Measurements from ENCODE around the gene HPSE2. TPM values are rescaled to one million over a fixed set of nuclear protein-coding genes. Genes with fewer than 3 reads are reported as not detected.

Gene HPSE2
- total RNA-seq, 1 experiment from 2014 or later = not detected

DNA sequence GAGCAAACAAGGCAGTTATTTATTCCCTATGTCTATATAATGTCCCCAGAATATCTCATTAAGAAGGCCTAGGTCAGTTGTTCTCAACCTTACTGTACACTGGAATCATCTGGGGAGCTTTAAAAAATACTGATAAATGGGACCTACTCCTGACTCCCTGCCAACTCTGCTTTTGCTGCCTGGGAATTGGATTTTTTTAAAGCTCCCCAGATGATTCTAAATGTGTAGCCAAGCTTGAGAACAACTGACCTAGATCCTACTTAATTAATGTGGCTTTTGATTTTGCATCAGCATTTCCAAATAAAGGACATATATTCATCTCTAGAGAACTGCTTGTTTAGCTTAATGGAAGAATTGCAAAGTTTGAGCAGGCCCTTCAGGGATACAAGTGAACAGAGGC, 697.2 kb downstream of the HPSE2 start:
- ChIA-PET CTCF (no interaction called here), POLR2A (no interaction called here)
- peaks cover 2% of the 10 kb centered on the region for H3K27me3 ChIP-seq (ENCODE audit: control insufficient read depth, insufficient read depth, low read length)
- in situ Hi-C loops (cut with HindIII; ENCODE audit: low pct_unique_long_range_greater_than_20kb, low sequenced_read_pairs) (no loop called here), intact Hi-C loops (cut with micrococcal nuclease; ENCODE audit: unreplicated experiment) (no loop called here)
- H3K36me3 ChIP-seq (ENCODE audit: control insufficient read depth, insufficient read depth, low read length) = no peaks in the 10 kb centered on the region
- ATAC-seq (no peak), DNase-seq (ENCODE audit: low read depth, low spot score) (no peak)
- no peaks in the 10 kb centered on the region for H3K4me1 ChIP-seq (ENCODE audit: control insufficient read depth, insufficient read depth, low read length)
- TF ChIP-seq SIN3A (IDR thresholded peaks at IDR 0.05; ENCODE audit: borderline replicate concordance, insufficient read depth, low read depth, low read length) = no peak
- TF ChIP-seq POLR2AphosphoS5 (IDR thresholded peaks at IDR 0.05; ENCODE audit: low read depth, low read length) = no peak
- TF ChIP-seq, protein P1, sequence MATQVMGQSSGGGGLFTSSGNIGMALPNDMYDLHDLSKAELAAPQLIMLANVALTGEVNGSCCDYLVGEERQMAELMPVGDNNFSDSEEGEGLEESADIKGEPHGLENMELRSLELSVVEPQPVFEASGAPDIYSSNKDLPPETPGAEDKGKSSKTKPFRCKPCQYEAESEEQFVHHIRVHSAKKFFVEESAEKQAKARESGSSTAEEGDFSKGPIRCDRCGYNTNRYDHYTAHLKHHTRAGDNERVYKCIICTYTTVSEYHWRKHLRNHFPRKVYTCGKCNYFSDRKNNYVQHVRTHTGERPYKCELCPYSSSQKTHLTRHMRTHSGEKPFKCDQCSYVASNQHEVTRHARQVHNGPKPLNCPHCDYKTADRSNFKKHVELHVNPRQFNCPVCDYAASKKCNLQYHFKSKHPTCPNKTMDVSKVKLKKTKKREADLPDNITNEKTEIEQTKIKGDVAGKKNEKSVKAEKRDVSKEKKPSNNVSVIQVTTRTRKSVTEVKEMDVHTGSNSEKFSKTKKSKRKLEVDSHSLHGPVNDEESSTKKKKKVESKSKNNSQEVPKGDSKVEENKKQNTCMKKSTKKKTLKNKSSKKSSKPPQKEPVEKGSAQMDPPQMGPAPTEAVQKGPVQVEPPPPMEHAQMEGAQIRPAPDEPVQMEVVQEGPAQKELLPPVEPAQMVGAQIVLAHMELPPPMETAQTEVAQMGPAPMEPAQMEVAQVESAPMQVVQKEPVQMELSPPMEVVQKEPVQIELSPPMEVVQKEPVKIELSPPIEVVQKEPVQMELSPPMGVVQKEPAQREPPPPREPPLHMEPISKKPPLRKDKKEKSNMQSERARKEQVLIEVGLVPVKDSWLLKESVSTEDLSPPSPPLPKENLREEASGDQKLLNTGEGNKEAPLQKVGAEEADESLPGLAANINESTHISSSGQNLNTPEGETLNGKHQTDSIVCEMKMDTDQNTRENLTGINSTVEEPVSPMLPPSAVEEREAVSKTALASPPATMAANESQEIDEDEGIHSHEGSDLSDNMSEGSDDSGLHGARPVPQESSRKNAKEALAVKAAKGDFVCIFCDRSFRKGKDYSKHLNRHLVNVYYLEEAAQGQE (IDR thresholded peaks at IDR 0.05; ENCODE audit: insufficient read depth in 1 of 2, low read depth in 2 of 2, low read length in 1 of 2) = no peak
- TF ChIP-seq TCF7L2 (IDR thresholded peaks at IDR 0.05; ENCODE audit: low read depth, low read length) = no peak
- TF ChIP-seq, protein P2, sequence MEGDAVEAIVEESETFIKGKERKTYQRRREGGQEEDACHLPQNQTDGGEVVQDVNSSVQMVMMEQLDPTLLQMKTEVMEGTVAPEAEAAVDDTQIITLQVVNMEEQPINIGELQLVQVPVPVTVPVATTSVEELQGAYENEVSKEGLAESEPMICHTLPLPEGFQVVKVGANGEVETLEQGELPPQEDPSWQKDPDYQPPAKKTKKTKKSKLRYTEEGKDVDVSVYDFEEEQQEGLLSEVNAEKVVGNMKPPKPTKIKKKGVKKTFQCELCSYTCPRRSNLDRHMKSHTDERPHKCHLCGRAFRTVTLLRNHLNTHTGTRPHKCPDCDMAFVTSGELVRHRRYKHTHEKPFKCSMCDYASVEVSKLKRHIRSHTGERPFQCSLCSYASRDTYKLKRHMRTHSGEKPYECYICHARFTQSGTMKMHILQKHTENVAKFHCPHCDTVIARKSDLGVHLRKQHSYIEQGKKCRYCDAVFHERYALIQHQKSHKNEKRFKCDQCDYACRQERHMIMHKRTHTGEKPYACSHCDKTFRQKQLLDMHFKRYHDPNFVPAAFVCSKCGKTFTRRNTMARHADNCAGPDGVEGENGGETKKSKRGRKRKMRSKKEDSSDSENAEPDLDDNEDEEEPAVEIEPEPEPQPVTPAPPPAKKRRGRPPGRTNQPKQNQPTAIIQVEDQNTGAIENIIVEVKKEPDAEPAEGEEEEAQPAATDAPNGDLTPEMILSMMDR (IDR thresholded peaks at IDR 0.05) = no peak
- H3K9me3 ChIP-seq (ENCODE audit: control insufficient read depth, insufficient read depth, low read depth, low read length) = no peaks in the 10 kb centered on the region
- no peak overlapping the region for H3K4me3 ChIP-seq (ENCODE audit: low read depth in 2 of 2, low read length in 2 of 2)
- no peak overlapping the region for H3K27ac ChIP-seq (ENCODE audit: low read length)
- no TSS peak for BruUV-seq (replicated peaks)

DNA sequence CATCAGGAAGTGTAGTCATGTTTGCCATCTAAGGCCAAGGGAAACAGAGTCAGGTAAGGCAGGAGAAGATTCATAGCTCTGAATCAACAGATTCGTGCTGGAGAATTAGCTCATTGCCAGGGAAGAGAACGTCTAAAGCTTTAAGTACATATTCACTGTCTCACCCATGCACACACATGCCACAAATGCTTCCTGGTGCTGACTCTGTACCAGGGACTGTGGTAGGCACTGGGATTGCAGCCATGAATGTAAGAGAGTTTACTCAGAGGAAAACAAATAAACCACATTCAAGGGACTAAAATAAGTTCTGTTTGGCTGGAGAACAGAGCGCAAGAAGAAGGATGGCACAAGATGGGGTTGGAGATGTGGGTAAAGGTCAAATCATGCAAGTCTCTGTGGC, 699.1 kb downstream of the HPSE2 start:
- in situ Hi-C loops (cut with HindIII; ENCODE audit: low pct_unique_long_range_greater_than_20kb, low sequenced_read_pairs) (no loop called here), intact Hi-C loops (cut with micrococcal nuclease; ENCODE audit: unreplicated experiment) (no loop called here)
- BruUV-seq (replicated peaks) = no TSS peak
- CTCF ChIA-PET = no interaction called here
- no peak overlapping the region for H3K27ac ChIP-seq (ENCODE audit: low read length)
- no peaks in the 10 kb centered on the region for H3K4me1 ChIP-seq (ENCODE audit: control insufficient read depth, insufficient read depth, low read length)
- no peaks in the 10 kb centered on the region for H3K9me3 ChIP-seq (ENCODE audit: control insufficient read depth, insufficient read depth, low read depth, low read length)
- TF ChIP-seq, protein P1 (IDR thresholded peaks at IDR 0.05; ENCODE audit: insufficient read depth in 1 of 2, low read depth in 2 of 2, low read length in 1 of 2) = no peak
- peak; percentile 4 for DNase-seq (ENCODE audit: low read depth, low spot score)
- POLR2A ChIA-PET = no interaction called here
- no peak overlapping the region for H3K4me3 ChIP-seq (ENCODE audit: low read depth in 2 of 2, low read length in 2 of 2)
- H3K27me3 ChIP-seq (ENCODE audit: control insufficient read depth, insufficient read depth, low read length) = peaks cover 2% of the 10 kb centered on the region
- H3K36me3 ChIP-seq (ENCODE audit: control insufficient read depth, insufficient read depth, low read length) = no peaks in the 10 kb centered on the region
- ATAC-seq = peak; percentile 66; the same call in 1 of the 2 replicates
